Common myeloid progenitor, CD34-positive (primary cell): ENCODE data around the gene UBE3C.

Source experiments
- CTCF ChIA-PET: fragments of 350-600 bp; sonication (Branson Sonifier 250); formaldehyde crosslinking; loops from one replicate; lab custom pipeline; 2021; ENCODE audit warnings: antibody characterized with exemption; lab: Charles Lee
- POLR2A ChIA-PET: fragments of 350-600 bp; sonication (Branson Sonifier 250); formaldehyde crosslinking; loops from one replicate; lab custom pipeline; 2021; ENCODE audit warnings: antibody characterized with exemption; lab: Charles Lee
- DNase-seq, 3 donors: peaks; one replicate each; pipeline versions ENCODE4 v3.0.0 to v3.0.0-alpha.2; 2013
- H3K27ac ChIP-seq, 2 experiments: 1 replicate in 1 of 2; 2 replicates in 1 of 2; pipeline ENCODE4 v1.7.0; 2013; ENCODE audit warnings: inconsistent platforms in 2 of 2, low read length in 2 of 2, mild to moderate bottlenecking in 2 of 2, low read depth in 1 of 2, moderate library complexity in 1 of 2; ENCODE audit not compliant: severe bottlenecking in 2 of 2, insufficient read depth in 1 of 2, poor library complexity in 1 of 2
- H3K27me3 ChIP-seq, 5 experiments: replicated peaks in 2 of 5; 1 replicate in 3 of 5; 2 replicates in 2 of 5; pipeline versions ENCODE4 v1.6.1 to v1.7.0; 2013; ENCODE audit warnings: low read length in 4 of 5, mild to moderate bottlenecking in 2 of 5, moderate library complexity in 2 of 5, inconsistent platforms in 1 of 5; ENCODE audit not compliant: insufficient read depth in 5 of 5, control insufficient read depth in 4 of 5
- H3K36me3 ChIP-seq, 4 experiments: 1 replicate in 2 of 4; 2 replicates in 2 of 4; pipeline versions ENCODE4 v1.6.1 to v1.7.0; 2013; ENCODE audit warnings: low read length in 3 of 4, control low read depth in 1 of 4, mild to moderate bottlenecking in 1 of 4; ENCODE audit not compliant: control insufficient read depth in 4 of 4, insufficient read depth in 4 of 4
- H3K4me1 ChIP-seq, 4 experiments: 1 replicate in 3 of 4; 2 replicates in 1 of 4; pipeline versions ENCODE4 v1.6.1 to v1.7.1; 2013; ENCODE audit warnings: low read length in 3 of 4, mild to moderate bottlenecking in 3 of 4, control low read depth in 1 of 4, inconsistent platforms in 1 of 4, moderate library complexity in 1 of 4; ENCODE audit not compliant: control insufficient read depth in 4 of 4, insufficient read depth in 4 of 4; ENCODE audit errors: control extremely low read depth in 1 of 4
- H3K4me3 ChIP-seq, 7 experiments: 1 replicate in 4 of 7; 2 replicates in 3 of 7; pipeline versions ENCODE4 v1.5.1 to v1.7.0; 2013; ENCODE audit warnings: mild to moderate bottlenecking in 7 of 7, low read length in 6 of 7, moderate library complexity in 6 of 7, inconsistent platforms in 2 of 7, low read depth in 2 of 7, control low read depth in 1 of 7; ENCODE audit not compliant: insufficient read depth in 4 of 7, control insufficient read depth in 1 of 7; ENCODE audit errors: extremely low read depth in 1 of 7
- H3K9me3 ChIP-seq, 5 experiments: 1 replicate in 4 of 5; 2 replicates in 1 of 5; pipeline versions ENCODE4 v1.6.1 to v1.7.1; 2013; ENCODE audit warnings: low read length in 4 of 5, mild to moderate bottlenecking in 2 of 5, inconsistent platforms in 1 of 5, low read depth in 1 of 5, moderate library complexity in 1 of 5; ENCODE audit not compliant: control insufficient read depth in 4 of 5, insufficient read depth in 2 of 5; ENCODE audit errors: control extremely low read depth in 1 of 5
- WGBS: methylation state at CpG from one replicate; pipeline ENCODE4 v1.1.5; 2013; ENCODE audit not compliant: insufficient coverage; 5-methylcytosine and 5-hydroxymethylcytosine counted together

Gene UBE3C

DNA sequence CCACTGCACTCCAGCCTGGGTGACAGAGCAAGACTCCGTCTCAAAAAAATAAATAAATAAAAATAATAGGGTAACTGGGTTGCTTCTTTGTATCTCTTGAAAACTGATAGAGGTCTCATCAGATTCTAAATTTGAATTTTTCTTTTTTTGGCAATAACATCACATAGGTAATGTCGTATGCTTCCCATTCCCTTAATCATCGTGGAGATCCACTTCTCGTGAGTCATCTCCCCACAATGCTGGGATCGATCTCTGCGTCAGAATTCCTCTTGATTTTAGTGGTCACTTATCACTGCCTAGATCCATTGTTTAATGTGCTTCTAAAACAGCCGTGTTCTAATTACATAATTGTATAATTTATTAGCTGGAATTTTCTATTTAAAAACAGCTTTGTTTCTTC lies 127.5 kb downstream of the UBE3C start:
- H3K9me3 ChIP-seq = no peaks in the 10 kb centered on the region
- H3K27me3 ChIP-seq = no peaks in the 10 kb centered on the region
- ChIA-PET CTCF (interaction anchor here (0.8 to 1.6 kb wide), 3 partner anchors 9 to 102 kb away, joined by 3 to 4 read pairs (median 3); no protein-coding TSS in a partner anchor), POLR2A (no interaction called here)
- no peak overlapping the region for H3K4me3 ChIP-seq
- 100% methylated on average over 5 of the region's 7 CpGs for WGBS
- peaks cover 2 to 68% (median 47%) of the 10 kb centered on the region in 4 experiments for H3K36me3 ChIP-seq
- no peaks in the 10 kb centered on the region for H3K4me1 ChIP-seq
- no peak for DNase-seq
- no peak overlapping the region for H3K27ac ChIP-seq

GRCh38 chr7:157267516-157267915 lies 128.8 kb downstream of the UBE3C start:
- Histone ChIP-seq H3K9me3 (no peaks in the 10 kb centered on the region), H3K27me3 (no peaks in the 10 kb centered on the region), H3K4me3 (no peak overlapping the region), H3K4me1 (no peaks in the 10 kb centered on the region), H3K27ac (no peak overlapping the region), H3K36me3 (peaks cover 2 to 71% (median 50%) of the 10 kb centered on the region in 4 experiments)
- CTCF ChIA-PET = interaction anchor here (1.1 to 1.6 kb wide), 5 partner anchors 12 to 78 kb away, joined by 3 to 8 read pairs (median 3); no protein-coding TSS in a partner anchor
- POLR2A ChIA-PET = no interaction called here
- no peak for DNase-seq
- WGBS = 94% methylated on average over 9 of the region's 13 CpGs

DNA sequence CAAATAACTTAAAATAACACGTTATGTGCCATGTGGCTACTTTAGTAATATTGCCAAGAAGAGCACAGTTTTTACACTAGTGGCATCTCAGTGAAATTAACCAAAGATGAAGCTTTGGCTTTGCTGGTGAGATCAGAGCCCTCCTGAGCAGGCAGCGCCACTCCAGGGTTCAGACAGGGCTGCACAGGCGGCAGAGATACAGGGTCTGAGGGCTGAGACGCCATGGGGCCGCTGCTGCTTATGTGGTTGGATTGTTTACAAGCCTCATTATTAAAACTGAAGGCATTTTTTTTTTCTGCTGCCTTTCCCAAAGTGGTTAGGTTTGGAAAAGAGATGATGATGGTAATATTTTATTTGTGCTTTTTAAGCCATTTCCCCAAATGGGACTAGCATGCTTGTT lies 129.2 kb downstream of the UBE3C start:
- Histone ChIP-seq H3K27ac (no peak overlapping the region), H3K4me1 (peaks cover 0 to under 1% (median 0%) of the 10 kb centered on the region in 4 experiments), H3K36me3 (peaks cover 2 to 67% (median 46%) of the 10 kb centered on the region in 4 experiments), H3K27me3 (no peaks in the 10 kb centered on the region), H3K9me3 (no peaks in the 10 kb centered on the region), H3K4me3 (no peak overlapping the region)
- 100% methylated on average over 4 of the region's 5 CpGs for WGBS
- POLR2A ChIA-PET = no interaction called here
- CTCF ChIA-PET = interaction anchor here (1.1 to 1.4 kb wide), 4 partner anchors 13 to 78 kb away, joined by 3 to 8 read pairs (median 3); no protein-coding TSS in a partner anchor
- no peak for DNase-seq

GRCh38 chr7:157268540-157268939 lies 129.8 kb downstream of the UBE3C start:
- ChIA-PET CTCF (interaction anchor here (0.8 to 1.3 kb wide), 4 partner anchors 13 to 43 kb away, joined by 3 to 7 read pairs (median 3); no protein-coding TSS in a partner anchor), POLR2A (no interaction called here)
- Histone ChIP-seq H3K27ac (no peak overlapping the region), H3K4me1 (peaks cover 0 to 6% (median 3%) of the 10 kb centered on the region in 4 experiments), H3K27me3 (no peaks in the 10 kb centered on the region), H3K4me3 (no peak overlapping the region), H3K9me3 (no peaks in the 10 kb centered on the region), H3K36me3 (peaks cover 2 to 64% (median 42%) of the 10 kb centered on the region in 4 experiments)
- 96% methylated on average over 11 of the region's 13 CpGs for WGBS
- no peak for DNase-seq

GRCh38 chr7:157269341-157270059 lies 130.8 kb downstream of the UBE3C start:
- H3K36me3 ChIP-seq = peaks cover 2 to 56% (median 38%) of the 10 kb centered on the region in 4 experiments
- peaks cover 0 to 16% (median 4%) of the 10 kb centered on the region in 4 experiments for H3K4me1 ChIP-seq
- no peak for DNase-seq
- CTCF ChIA-PET = interaction anchor here (0.8 to 2.0 kb wide), 5 partner anchors 11 to 45 kb away, joined by 3 to 7 read pairs (median 4); no protein-coding TSS in a partner anchor
- H3K9me3 ChIP-seq = no peaks in the 10 kb centered on the region
- WGBS = 89% methylated on average over 15 of the region's 16 CpGs
- H3K27me3 ChIP-seq = no peaks in the 10 kb centered on the region
- POLR2A ChIA-PET = no interaction called here
- H3K4me3 ChIP-seq = no peak overlapping the region
- no peak overlapping the region for H3K27ac ChIP-seq

DNA sequence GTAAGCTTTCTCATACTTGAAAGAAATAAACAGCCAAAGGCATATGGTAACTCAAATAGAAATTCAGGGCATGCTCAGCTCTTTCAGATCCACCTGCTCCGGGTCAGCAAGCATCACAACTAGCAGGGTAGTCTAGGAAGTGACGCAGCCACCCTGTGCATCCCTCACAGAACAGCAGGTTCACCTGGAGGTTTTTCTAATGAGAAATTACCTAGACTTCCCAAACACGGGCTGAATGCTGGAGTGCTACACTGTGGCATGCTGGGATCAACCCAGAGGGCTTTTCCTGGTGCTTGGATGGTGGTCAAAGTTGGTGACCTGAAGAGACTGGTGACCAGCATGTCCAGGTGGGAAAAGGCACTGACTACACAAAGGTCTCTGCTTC lies 131.3 kb downstream of the UBE3C start:
- WGBS = 96% methylated on average over 3 of the region's 3 CpGs
- DNase-seq = no peak
- Histone ChIP-seq H3K27me3 (no peaks in the 10 kb centered on the region), H3K36me3 (peaks cover 2 to 50% (median 34%) of the 10 kb centered on the region in 4 experiments), H3K4me3 (no peak overlapping the region), H3K9me3 (no peaks in the 10 kb centered on the region), H3K4me1 (peaks cover 0 to 18% (median 4%) of the 10 kb centered on the region in 4 experiments), H3K27ac (no peak overlapping the region)
- ChIA-PET POLR2A (no interaction called here), CTCF (interaction anchor here (1.1 to 2.0 kb wide), 2 partner anchors 12 to 45 kb away, joined by 4 to 7 read pairs; no protein-coding TSS in a partner anchor)
